B cell (primary cell): ENCODE results near the gene CMTM1. TPM values are rescaled to one million over a fixed set of nuclear protein-coding genes. Genes with fewer than 3 reads are reported as not detected.

Experiments used
- ATAC-seq: fragments of 200-7000 bp; cut with Tn5 transposase; one replicate; pipeline ENCODE4 v1.10.0; 2021; ENCODE audit warnings: low read depth, mild to moderate bottlenecking, moderate number of reproducible peaks, moderate library complexity
- CTCF ChIA-PET: fragments of 350-600 bp; sonication (Branson Sonifier 250); formaldehyde crosslinking; loops from one replicate; lab custom pipeline; 2021; ENCODE audit warnings: antibody characterized with exemption, inconsistent platforms; lab: Charles Lee
- POLR2A ChIA-PET: fragments of 350-600 bp; sonication (Branson Sonifier 250); formaldehyde crosslinking; loops from one replicate; lab custom pipeline; 2021; ENCODE audit warnings: antibody characterized with exemption; lab: Charles Lee
- DNase-seq: peaks from one replicate; pipeline ENCODE4 v3.0.0; 2013
- H2AFZ ChIP-seq: 2 replicates; pipeline ENCODE4 v1.6.1; 2012; ENCODE audit warnings: mild to moderate bottlenecking, low read depth, low read length; ENCODE audit not compliant: insufficient read depth, poor library complexity, severe bottlenecking
- H3K27ac ChIP-seq, 2 donors: 1 replicate in 1 of 2; 2 replicates in 1 of 2; pipeline ENCODE4 v1.5.1; 2012 to 2013; ENCODE audit warnings: low read length in 2 of 2, mild to moderate bottlenecking in 2 of 2, moderate library complexity in 1 of 2
- H3K27me3 ChIP-seq, 4 experiments: fragments of 200-600 bp in 1 of 4; sonication (generic) in 1 of 4; replicated peaks in 1 of 4; 1 replicate in 2 of 4; 2 replicates in 2 of 4; pipeline versions ENCODE4 v1.6.1 to v1.7.0; 2013 to 2016; ENCODE audit warnings: low read length in 3 of 4, mild to moderate bottlenecking in 2 of 4, mixed read lengths in 1 of 4, moderate library complexity in 1 of 4; ENCODE audit not compliant: insufficient read depth in 4 of 4, control insufficient read depth in 3 of 4; ENCODE audit errors: control extremely low read depth in 1 of 4
- H3K36me3 ChIP-seq, 2 experiments: replicated peaks in 1 of 2; 1 replicate in 1 of 2; 2 replicates in 1 of 2; pipeline versions ENCODE4 v1.6.1 to v1.7.1; 2013; ENCODE audit warnings: low read length in 1 of 2; ENCODE audit not compliant: insufficient read depth in 2 of 2, control insufficient read depth in 1 of 2; ENCODE audit errors: control extremely low read depth in 1 of 2, extremely low read depth in 1 of 2
- H3K4me1 ChIP-seq, 2 donors: fragments of 200-600 bp in 1 of 2; sonication (generic) in 1 of 2; 1 replicate in 1 of 2; 2 replicates in 1 of 2; pipeline versions ENCODE4 v1.5.1 to v1.6.1; 2013 to 2017; ENCODE audit warnings: low read length in 2 of 2; ENCODE audit not compliant: control insufficient read depth in 2 of 2, insufficient read depth in 2 of 2
- H3K4me2 ChIP-seq: replicated peaks from 2 replicates; pipeline ENCODE3; 2012; ENCODE audit warnings: mild to moderate bottlenecking, low read depth, low read length; ENCODE audit not compliant: poor library complexity, severe bottlenecking
- H3K4me3 ChIP-seq, 5 experiments: fragments of 200-600 bp in 1 of 5; sonication (generic) in 1 of 5; 1 replicate in 3 of 5; 2 replicates in 2 of 5; pipeline versions ENCODE4 v1.5.1 to v1.7.0; 2011 to 2016; ENCODE audit warnings: low read length in 4 of 5, mild to moderate bottlenecking in 4 of 5, low read depth in 2 of 5, control low read depth in 1 of 5, moderate library complexity in 1 of 5; ENCODE audit not compliant: insufficient read depth in 1 of 5; ENCODE audit errors: control extremely low read depth in 1 of 5, extremely low read depth in 1 of 5
- H3K79me2 ChIP-seq: fragments of 200-600 bp; sonication (generic); one replicate; pipeline ENCODE4 v1.6.0; 2016; ENCODE audit warnings: low read length; ENCODE audit not compliant: control insufficient read depth, insufficient read depth
- H3K9ac ChIP-seq: fragments of 200-600 bp; sonication (generic); 2 replicates; pipeline ENCODE4 v1.6.1; 2017; ENCODE audit warnings: mild to moderate bottlenecking, low read length, moderate library complexity
- H3K9me3 ChIP-seq, 3 donors: one replicate each; pipeline versions ENCODE4 v1.6.1 to v1.7.1; 2013; ENCODE audit warnings: low read length in 2 of 3; ENCODE audit not compliant: control insufficient read depth in 2 of 3, insufficient read depth in 1 of 3; ENCODE audit errors: control extremely low read depth in 1 of 3
- H4K20me1 ChIP-seq: 2 replicates; pipeline ENCODE4 v1.6.0; 2012; ENCODE audit warnings: mild to moderate bottlenecking, low read length; ENCODE audit not compliant: insufficient read depth, control insufficient read depth, poor library complexity, severe bottlenecking
- H3K27ac Mint-ChIP-seq: one replicate; pipeline ENCODE4 v1.8.0; 2021; ENCODE audit warnings: mixed read lengths
- H3K27me3 Mint-ChIP-seq: one replicate; pipeline ENCODE4 v1.8.0; 2021; ENCODE audit warnings: mixed read lengths
- H3K4me1 Mint-ChIP-seq: one replicate; pipeline ENCODE4 v1.8.0; 2021; ENCODE audit warnings: mixed read lengths
- H3K4me3 Mint-ChIP-seq: one replicate; pipeline ENCODE4 v1.8.0; 2021; ENCODE audit warnings: mixed read lengths
- H3K9me3 Mint-ChIP-seq: one replicate; pipeline ENCODE4 v1.8.0; 2022; ENCODE audit warnings: mixed read lengths; ENCODE audit not compliant: insufficient read depth
- EZH2 ChIP-seq: IDR thresholded peaks from 2 replicates; pipeline ENCODE4 v1.6.1; 2012; ENCODE audit warnings: borderline replicate concordance, low read depth, mild to moderate bottlenecking, moderate library complexity, low read length; ENCODE audit not compliant: insufficient read depth, poor library complexity, severe bottlenecking
- WGBS: methylation state at CpG from one replicate; pipeline ENCODE4 v1.1.5; 2013; ENCODE audit warnings: missing lambda C conversion rate; ENCODE audit not compliant: insufficient coverage; 5-methylcytosine and 5-hydroxymethylcytosine counted together
- intact Hi-C: fragments of 100-400 bp; cut with micrococcal nuclease; formaldehyde crosslinking; loops from one replicate; pipeline ENCODE4 v1.10.0; 2022
- polyA plus RNA-seq: library from polyadenylated mRNA; depleted of rRNA; stranded (reverse); fragments of >200 nt; gene quantifications from 2 replicates; pipeline ENCODE4 v1.2.3, GENCODE V29; 2012
- total RNA-seq, 2 donors: library from RNA; stranded (reverse); fragments of 120-200 nt in 1 of 2; gene quantifications; 1 replicate in 1 of 2; 2 replicates in 1 of 2; pipeline versions ENCODE4 v1.2.3 to v1.2.4, GENCODE V29; 2013 to 2022
- TF ChIP-seq, protein P1 (sequence below): fragments of 200-600 bp; IDR thresholded peaks from one replicate; pipeline ENCODE4 v1.8.0; 2022; ENCODE audit warnings: antibody characterized with exemption, mild to moderate bottlenecking

Gene CMTM1
- total and polyA plus RNA-seq, 2 donors (not counting 1 experiment from before 2014, with no cell fraction given) = 1.6 to 5.9 TPM

GRCh38 chr16:66601471-66601870 is 35.2 kb downstream of the CMTM1 start:
- ChIA-PET CTCF (interaction anchor here (1.0 kb wide), 1 partner anchor 11 kb away, joined by 3 read pairs; no protein-coding TSS in a partner anchor), POLR2A (interaction anchor here (0.7 kb wide), 1 partner anchor 41 kb away, joined by 3 read pairs; no protein-coding TSS in a partner anchor)
- 69% methylated on average over 5 of the region's 5 CpGs for WGBS
- H3K4me1 Mint-ChIP-seq = peaks cover 26% of the 10 kb centered on the region
- H3K27ac Mint-ChIP-seq = no peak overlapping the region
- H3K9me3 Mint-ChIP-seq = peaks cover 6% of the 10 kb centered on the region
- Histone ChIP-seq H2AFZ (no peak overlapping the region), H3K27ac (no peak overlapping the region), H3K9me3 (peaks cover 2 to 20% (median 15%) of the 10 kb centered on the region in 3 donors), H3K27me3 (peaks cover 0 to 34% (median 16%) of the 10 kb centered on the region in 4 experiments), H3K4me2 (no peak overlapping the region), H3K4me3 (no peak overlapping the region), H3K4me1 (peaks cover 17 to 24% of the 10 kb centered on the region in 2 donors), H4K20me1 (peaks cover 7% of the 10 kb centered on the region), H3K79me2 (no peaks in the 10 kb centered on the region), H3K9ac (no peak overlapping the region), H3K36me3 (no peaks in the 10 kb centered on the region)
- ATAC-seq (no peak), DNase-seq (no peak)
- TF ChIP-seq, protein P1, sequence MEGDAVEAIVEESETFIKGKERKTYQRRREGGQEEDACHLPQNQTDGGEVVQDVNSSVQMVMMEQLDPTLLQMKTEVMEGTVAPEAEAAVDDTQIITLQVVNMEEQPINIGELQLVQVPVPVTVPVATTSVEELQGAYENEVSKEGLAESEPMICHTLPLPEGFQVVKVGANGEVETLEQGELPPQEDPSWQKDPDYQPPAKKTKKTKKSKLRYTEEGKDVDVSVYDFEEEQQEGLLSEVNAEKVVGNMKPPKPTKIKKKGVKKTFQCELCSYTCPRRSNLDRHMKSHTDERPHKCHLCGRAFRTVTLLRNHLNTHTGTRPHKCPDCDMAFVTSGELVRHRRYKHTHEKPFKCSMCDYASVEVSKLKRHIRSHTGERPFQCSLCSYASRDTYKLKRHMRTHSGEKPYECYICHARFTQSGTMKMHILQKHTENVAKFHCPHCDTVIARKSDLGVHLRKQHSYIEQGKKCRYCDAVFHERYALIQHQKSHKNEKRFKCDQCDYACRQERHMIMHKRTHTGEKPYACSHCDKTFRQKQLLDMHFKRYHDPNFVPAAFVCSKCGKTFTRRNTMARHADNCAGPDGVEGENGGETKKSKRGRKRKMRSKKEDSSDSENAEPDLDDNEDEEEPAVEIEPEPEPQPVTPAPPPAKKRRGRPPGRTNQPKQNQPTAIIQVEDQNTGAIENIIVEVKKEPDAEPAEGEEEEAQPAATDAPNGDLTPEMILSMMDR = no peak
- no peak for TF ChIP-seq EZH2
- peaks cover 40% of the 10 kb centered on the region for H3K27me3 Mint-ChIP-seq
- intact Hi-C loops = no loop called here
- H3K4me3 Mint-ChIP-seq = no peak overlapping the region
